Measurements from ENCODE around the gene FMNL3.

Gene FMNL3

DNA sequence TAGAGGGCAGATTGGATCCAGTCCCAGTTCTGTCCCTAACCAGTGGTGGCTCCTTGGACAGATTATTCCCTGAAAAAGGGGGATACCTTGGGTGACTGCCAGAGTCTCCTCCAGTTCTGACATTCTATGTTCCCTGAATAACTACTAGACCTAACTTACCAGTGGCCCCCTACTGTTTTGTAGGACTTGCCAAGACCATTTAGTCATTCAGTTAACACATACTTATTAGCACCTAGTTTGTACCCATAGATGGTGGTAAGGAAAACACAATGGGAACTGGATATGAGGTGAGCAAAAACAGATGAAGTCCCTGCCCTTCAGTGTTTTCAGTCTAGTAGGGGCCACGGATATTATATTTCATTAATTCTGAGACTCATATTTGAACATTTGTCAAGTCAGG, 80.4 kb downstream of the FMNL3 start:
- Histone ChIP-seq H3K27ac (no peak overlapping the region), H3K36me3 (replicated peaks) (no peaks in the 10 kb centered on the region), H3K27me3 (replicated peaks) (no peaks in the 10 kb centered on the region), H3K4me3 (ENCODE audit: low read depth, low read length) (no peak overlapping the region)
- TF ChIP-seq, protein P1, sequence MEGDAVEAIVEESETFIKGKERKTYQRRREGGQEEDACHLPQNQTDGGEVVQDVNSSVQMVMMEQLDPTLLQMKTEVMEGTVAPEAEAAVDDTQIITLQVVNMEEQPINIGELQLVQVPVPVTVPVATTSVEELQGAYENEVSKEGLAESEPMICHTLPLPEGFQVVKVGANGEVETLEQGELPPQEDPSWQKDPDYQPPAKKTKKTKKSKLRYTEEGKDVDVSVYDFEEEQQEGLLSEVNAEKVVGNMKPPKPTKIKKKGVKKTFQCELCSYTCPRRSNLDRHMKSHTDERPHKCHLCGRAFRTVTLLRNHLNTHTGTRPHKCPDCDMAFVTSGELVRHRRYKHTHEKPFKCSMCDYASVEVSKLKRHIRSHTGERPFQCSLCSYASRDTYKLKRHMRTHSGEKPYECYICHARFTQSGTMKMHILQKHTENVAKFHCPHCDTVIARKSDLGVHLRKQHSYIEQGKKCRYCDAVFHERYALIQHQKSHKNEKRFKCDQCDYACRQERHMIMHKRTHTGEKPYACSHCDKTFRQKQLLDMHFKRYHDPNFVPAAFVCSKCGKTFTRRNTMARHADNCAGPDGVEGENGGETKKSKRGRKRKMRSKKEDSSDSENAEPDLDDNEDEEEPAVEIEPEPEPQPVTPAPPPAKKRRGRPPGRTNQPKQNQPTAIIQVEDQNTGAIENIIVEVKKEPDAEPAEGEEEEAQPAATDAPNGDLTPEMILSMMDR (IDR thresholded peaks at IDR 0.05; ENCODE audit: low read depth, low read length, missing control alignments): no peak
- in situ Hi-C loops (cut with HindIII; ENCODE audit: low pct_ligation_motif_present, low sequenced_read_pairs): no loop called here
- no peak for DNase-seq

DNA sequence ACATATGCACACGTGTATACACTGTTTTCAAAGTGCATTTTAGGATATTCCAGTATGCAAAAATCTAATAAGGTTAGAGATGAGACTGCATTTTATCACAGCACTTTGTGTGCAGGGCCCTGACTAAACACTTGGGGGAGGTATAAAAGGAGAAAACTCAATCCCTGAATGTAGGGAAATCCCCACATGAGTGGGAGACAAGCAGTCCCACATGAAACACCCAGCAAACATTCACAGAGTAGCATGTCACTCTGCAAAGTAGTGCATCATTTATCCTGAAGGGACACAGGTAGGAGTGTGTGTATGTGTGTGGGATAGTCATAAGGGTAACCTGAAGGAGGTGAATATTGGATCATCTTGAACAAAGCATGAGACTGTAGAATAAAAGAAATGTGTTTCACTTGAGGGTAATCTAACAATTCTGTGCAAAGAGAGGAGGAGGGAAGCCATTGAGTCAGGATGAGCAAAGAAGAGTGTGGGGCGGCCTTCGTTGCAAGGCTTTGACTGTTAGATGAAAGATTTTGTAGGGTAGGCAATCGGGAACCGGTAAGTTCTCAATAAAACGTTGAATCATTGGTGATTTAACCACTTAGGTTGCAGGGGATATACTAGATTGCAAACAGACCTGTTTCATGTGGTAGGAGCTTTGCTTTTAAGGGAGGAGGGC, 80.9 kb downstream of the FMNL3 start:
- TF ChIP-seq, protein P1 (IDR thresholded peaks at IDR 0.05; ENCODE audit: low read depth, low read length, missing control alignments): peak; percentile 25
- no peaks in the 10 kb centered on the region for H3K36me3 ChIP-seq (replicated peaks)
- no peak overlapping the region for H3K4me3 ChIP-seq (ENCODE audit: low read depth, low read length)
- no peak for DNase-seq
- no peak overlapping the region for H3K27ac ChIP-seq
- no peaks in the 10 kb centered on the region for H3K27me3 ChIP-seq (replicated peaks)
- in situ Hi-C loops (cut with HindIII; ENCODE audit: low pct_ligation_motif_present, low sequenced_read_pairs): no loop called here

DNA sequence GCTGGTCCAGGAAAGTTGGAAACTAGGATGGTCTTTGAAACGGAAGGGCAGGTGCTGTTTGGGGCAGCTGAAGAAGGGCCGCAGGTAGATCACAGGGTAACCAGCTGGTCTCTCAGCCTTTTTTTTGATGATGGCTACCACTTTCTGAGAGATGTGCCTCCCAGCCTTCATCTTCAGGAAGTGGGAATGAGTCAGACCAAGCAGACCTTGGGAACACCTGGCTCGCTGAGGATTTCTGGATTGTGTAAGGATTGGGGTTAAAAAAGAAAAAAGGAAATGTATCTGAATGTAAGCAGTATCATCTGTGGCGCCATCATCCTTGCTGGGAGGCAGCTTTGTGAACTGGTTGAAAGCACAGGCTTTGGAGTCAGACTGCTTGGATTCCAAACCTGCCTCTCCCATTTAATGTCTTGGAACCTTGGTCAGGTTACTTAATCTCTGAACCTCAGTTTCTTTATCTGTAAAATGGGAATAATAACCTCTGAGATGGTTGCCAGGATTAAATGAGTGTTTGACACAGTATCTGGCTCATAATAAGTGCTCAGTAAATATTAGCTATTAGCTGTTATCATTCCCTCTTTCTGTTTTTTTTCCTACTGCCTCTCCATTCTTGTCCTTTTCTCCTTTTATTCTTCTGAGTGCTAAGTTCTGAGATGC, 82.2 kb downstream of the FMNL3 start:
- no peaks in the 10 kb centered on the region for H3K27me3 ChIP-seq (replicated peaks)
- TF ChIP-seq, protein P1 (IDR thresholded peaks at IDR 0.05; ENCODE audit: low read depth, low read length, missing control alignments): no peak
- DNase-seq: no peak
- H3K27ac ChIP-seq: no peak overlapping the region
- H3K36me3 ChIP-seq (replicated peaks): no peaks in the 10 kb centered on the region
- H3K4me3 ChIP-seq (ENCODE audit: low read depth, low read length): no peak overlapping the region
- in situ Hi-C loops (cut with HindIII; ENCODE audit: low pct_ligation_motif_present, low sequenced_read_pairs): no loop called here

DNA sequence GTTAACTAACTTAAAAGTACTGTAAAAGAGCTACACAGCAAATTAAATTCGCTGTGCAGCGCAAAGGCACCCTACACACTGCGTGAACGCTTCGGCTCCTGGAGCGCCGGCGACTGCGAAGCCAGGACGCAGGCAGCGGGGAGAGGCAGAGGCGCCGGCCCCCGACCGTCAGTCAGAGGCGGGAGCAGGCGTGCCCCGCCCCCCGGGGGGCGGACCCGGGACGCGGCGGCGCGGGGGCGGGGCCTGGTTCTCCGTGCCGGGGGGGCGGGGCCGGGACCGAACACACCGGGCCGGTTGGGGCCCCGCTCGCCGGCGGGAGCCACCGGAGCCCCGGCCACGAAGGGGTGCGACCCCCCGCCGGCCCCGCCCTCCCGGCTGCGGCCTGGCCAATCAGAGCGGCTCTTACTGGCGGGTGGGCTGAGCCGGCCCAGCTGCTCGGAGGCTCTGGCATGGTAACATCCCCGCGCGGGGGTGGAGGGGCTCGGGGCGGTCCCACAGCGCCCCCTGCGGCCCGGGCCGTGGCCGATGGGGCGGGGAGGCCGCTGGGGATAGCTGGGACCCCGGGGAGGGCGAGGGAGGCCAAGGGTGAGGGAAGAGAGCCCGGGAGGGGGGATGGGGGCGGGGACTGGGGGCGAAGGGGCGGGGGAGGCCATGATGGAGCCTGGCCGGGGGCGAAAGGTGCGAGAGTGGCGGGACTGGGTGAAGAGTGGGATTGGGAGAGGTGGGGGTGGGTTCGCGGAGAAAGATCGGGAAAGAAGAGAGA, 83.9 kb downstream of the FMNL3 start, which contains the start of gene PRPF40B:
Gene PRPF40B (plus strand): TSS at position 420 of the 763 bp plus-strand sequence. CDS start 30 bp downstream, at position 450.
- Histone ChIP-seq H3K27ac (no peak within 1 kb of the TSS), H3K4me3 (ENCODE audit: low read depth, low read length) (peak within 1 kb of the TSS; percentile 58), H3K27me3 (replicated peaks) (no peaks in the 10 kb centered on the region), H3K36me3 (replicated peaks) (no peaks in the 10 kb centered on the region)
- in situ Hi-C loops (cut with HindIII; ENCODE audit: low pct_ligation_motif_present, low sequenced_read_pairs): no loop called here
- TF ChIP-seq, protein P1 (IDR thresholded peaks at IDR 0.05; ENCODE audit: low read depth, low read length, missing control alignments): peak; percentile 44
- DNase-seq: peak; percentile 65

DNA sequence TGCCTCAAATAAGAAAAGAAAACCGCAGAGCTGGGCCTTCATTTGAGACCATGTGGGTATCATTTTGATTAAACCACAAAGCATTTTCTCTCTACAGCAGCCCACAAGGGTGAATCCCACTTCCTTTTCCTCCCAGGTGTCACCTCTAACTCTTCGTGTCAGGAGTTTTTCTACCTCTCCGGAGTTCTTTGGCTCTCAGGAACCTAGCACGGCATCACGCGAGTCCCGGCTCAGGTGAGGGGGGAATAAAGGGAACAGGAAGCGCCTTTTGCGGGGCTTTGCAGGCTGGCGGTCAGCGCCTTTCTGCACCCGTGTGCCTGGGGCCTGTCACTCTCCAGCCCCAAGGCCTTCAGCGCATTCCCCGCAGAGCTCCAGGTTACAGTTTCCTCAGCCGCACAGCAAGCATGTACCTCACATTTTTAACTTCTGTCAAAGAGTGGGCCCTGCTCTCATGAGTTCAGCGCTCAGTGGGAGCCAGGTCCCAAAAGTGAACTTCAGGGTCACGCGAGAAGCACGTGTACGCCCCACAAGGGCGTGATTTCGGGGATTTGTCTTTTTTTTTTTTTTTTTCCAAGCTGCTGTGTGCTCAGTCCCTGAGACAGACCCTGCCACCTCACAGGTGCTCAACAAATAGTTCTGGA, 84.6 kb downstream of the FMNL3 start:
- no peaks in the 10 kb centered on the region for H3K36me3 ChIP-seq (replicated peaks)
- H3K27me3 ChIP-seq (replicated peaks): no peaks in the 10 kb centered on the region
- H3K4me3 ChIP-seq (ENCODE audit: low read depth, low read length): peak overlapping the region; percentile 58
- DNase-seq: no peak
- H3K27ac ChIP-seq: no peak overlapping the region
- TF ChIP-seq, protein P1 (IDR thresholded peaks at IDR 0.05; ENCODE audit: low read depth, low read length, missing control alignments): no peak
- in situ Hi-C loops (cut with HindIII; ENCODE audit: low pct_ligation_motif_present, low sequenced_read_pairs): no loop called here
